RWPE2 (cell line): ENCODE data around the gene IDH3A.

Experiments
- ATAC-seq: fragments of 200-7000 bp; cut with Tn5 transposase; 3 replicates; pipeline ENCODE4 v1.9.1; 2021; ENCODE audit warnings: low read depth
- DNase-seq: peaks from one replicate; pipeline ENCODE4 v3.0.0-alpha.2; 2020; ENCODE audit warnings: low spot score
- H3K27ac ChIP-seq: fragments of 450-650 bp; 2 replicates; pipeline ENCODE4 v1.5.1; 2017; ENCODE audit warnings: mild to moderate bottlenecking; ENCODE audit not compliant: poor library complexity, severe bottlenecking
- H3K27me3 ChIP-seq: fragments of 250-450 bp; sonication (Bioruptor Pico); 2 replicates; pipeline ENCODE4 v1.5.1; 2021; ENCODE audit warnings: mild to moderate bottlenecking, moderate library complexity; ENCODE audit not compliant: insufficient read depth, poor library complexity, severe bottlenecking
- H3K36me3 ChIP-seq: fragments of 250-450 bp; sonication (Bioruptor Pico); 2 replicates; pipeline ENCODE4 v1.5.1; 2020; ENCODE audit warnings: low read depth, mild to moderate bottlenecking, moderate library complexity
- H3K4me1 ChIP-seq: fragments of 250-450 bp; sonication (Bioruptor Pico); 2 replicates; pipeline ENCODE4 v1.5.1; 2021; ENCODE audit warnings: mild to moderate bottlenecking, moderate library complexity; ENCODE audit not compliant: insufficient read depth, poor library complexity, severe bottlenecking
- H3K4me3 ChIP-seq: fragments of 250-450 bp; sonication (Bioruptor Pico); 2 replicates; pipeline ENCODE4 v1.5.1; 2021; ENCODE audit warnings: mild to moderate bottlenecking, moderate library complexity; ENCODE audit not compliant: severe bottlenecking
- H3K9me3 ChIP-seq: fragments of 250-450 bp; sonication (Bioruptor Pico); 2 replicates; pipeline ENCODE4 v1.5.1; 2021; ENCODE audit warnings: mild to moderate bottlenecking, moderate library complexity; ENCODE audit not compliant: severe bottlenecking
- TF ChIP-seq, protein P1 (sequence below): fragments of 450-650 bp; IDR thresholded peaks from one replicate; pipeline ENCODE4 v1.5.1; 2017; ENCODE audit warnings: mild to moderate bottlenecking, moderate library complexity; ENCODE audit not compliant: poor library complexity, severe bottlenecking

Gene IDH3A

DNA sequence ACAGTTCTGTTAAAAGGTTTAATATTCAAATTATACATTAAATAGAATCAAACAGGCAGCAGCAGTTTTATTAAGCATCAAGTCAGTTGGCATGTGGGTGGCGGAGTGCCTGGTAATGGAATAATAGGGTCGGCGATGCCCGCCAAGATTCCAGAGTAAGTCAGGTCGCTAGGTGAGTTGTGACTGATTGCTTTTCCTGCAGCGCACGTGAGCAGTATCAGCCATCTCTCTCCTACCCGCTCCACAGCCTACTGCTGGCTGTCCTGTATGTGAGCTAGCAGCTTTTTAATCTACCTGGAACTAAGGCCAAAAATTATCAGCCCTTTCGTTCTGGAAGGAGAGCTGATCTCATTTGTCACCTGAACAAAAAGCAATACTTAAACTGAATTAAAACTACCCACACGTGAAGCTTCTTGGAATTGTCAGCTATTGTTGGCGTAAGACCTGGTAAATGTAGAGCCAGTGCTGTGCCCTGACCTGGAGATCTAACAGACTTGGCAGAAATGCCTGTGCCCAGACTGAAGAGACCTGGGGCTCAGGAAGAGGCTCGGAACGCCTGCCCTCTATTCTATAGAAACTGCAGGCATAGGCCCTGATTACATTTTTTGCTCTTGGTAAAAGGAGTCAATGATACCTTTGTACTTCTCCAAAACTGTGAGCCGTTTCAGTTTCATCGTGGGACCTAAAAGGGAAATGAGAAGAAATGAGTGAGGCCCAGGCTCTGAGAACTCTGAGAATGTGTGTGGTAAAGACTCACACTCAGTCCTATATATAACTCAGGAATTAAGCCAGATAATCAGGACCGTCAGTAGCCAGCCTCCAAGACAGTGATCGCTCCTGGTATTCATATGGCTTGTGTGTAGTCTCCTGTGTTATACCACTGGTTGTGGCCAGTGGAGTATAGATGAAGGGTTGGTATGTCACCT is 21.9 kb downstream of the IDH3A start:
- Histone ChIP-seq H3K9me3 (no peaks in the 10 kb centered on the region), H3K27me3 (no peaks in the 10 kb centered on the region), H3K27ac (no peak overlapping the region), H3K4me3 (no peak overlapping the region), H3K4me1 (no peaks in the 10 kb centered on the region), H3K36me3 (peaks cover 54% of the 10 kb centered on the region)
- DNase-seq: no peak
- no peak for ATAC-seq
- TF ChIP-seq, protein P1, sequence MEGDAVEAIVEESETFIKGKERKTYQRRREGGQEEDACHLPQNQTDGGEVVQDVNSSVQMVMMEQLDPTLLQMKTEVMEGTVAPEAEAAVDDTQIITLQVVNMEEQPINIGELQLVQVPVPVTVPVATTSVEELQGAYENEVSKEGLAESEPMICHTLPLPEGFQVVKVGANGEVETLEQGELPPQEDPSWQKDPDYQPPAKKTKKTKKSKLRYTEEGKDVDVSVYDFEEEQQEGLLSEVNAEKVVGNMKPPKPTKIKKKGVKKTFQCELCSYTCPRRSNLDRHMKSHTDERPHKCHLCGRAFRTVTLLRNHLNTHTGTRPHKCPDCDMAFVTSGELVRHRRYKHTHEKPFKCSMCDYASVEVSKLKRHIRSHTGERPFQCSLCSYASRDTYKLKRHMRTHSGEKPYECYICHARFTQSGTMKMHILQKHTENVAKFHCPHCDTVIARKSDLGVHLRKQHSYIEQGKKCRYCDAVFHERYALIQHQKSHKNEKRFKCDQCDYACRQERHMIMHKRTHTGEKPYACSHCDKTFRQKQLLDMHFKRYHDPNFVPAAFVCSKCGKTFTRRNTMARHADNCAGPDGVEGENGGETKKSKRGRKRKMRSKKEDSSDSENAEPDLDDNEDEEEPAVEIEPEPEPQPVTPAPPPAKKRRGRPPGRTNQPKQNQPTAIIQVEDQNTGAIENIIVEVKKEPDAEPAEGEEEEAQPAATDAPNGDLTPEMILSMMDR: no peak

DNA sequence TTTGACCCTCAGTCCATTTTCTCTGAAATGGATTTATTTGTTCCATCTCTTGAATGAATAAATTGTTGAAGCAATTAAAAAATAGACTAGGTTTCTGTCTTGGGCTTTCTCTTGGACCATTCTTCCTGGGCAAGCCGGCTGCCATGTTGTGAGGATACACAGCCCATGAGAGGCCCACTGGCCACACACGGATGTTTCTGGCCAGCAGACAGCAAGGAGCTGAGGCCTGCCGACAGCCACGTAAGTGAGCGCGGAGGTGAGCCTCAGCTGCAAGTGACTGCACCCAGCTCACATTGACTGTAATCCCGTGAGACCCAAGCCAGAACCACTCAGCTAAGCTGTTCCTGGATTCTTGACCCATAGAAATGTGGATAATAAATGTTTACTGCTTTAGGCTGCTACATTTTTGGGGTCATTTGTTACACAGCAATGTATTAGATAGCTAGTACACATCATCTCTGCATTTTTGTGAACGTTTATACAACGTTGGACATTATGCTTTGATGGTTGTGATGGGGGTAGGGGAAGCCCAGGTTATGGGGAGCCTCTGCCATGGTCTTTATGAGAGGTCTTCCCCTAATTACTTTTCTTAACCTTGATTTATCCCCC is 22.8 kb downstream of the IDH3A start:
- ATAC-seq (no peak), DNase-seq (no peak)
- Histone ChIP-seq H3K27ac (no peak overlapping the region), H3K36me3 (peaks cover 45% of the 10 kb centered on the region), H3K9me3 (no peaks in the 10 kb centered on the region), H3K4me1 (no peaks in the 10 kb centered on the region), H3K4me3 (no peak overlapping the region), H3K27me3 (no peaks in the 10 kb centered on the region)
- TF ChIP-seq, protein P1: no peak

DNA sequence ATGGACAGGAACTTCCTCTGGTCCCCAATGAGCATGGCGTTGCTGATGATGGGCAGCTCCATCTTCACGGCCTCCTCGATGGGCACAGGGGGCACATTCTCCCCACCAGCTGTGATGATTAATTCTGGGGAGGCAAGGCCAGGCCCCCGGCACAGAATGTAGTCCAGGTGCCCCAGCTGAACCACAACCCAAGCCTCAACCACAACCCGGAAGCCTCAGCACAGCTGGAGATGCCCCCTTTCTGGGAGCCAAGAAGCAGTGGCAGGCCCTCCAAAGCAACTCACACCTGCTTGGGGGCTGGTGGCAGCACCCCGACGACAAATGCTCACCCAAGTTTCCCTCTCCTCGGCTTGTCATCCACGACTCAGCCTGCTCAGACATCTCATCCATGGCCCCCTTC is 25.2 kb downstream of the IDH3A start:
- Histone ChIP-seq H3K9me3 (no peaks in the 10 kb centered on the region), H3K27ac (no peak overlapping the region), H3K4me3 (no peak overlapping the region), H3K4me1 (no peaks in the 10 kb centered on the region), H3K27me3 (no peaks in the 10 kb centered on the region), H3K36me3 (peaks cover 23% of the 10 kb centered on the region)
- TF ChIP-seq, protein P1: no peak
- no peak; the same call in 2 of the 3 replicates for ATAC-seq
- no peak for DNase-seq

DNA sequence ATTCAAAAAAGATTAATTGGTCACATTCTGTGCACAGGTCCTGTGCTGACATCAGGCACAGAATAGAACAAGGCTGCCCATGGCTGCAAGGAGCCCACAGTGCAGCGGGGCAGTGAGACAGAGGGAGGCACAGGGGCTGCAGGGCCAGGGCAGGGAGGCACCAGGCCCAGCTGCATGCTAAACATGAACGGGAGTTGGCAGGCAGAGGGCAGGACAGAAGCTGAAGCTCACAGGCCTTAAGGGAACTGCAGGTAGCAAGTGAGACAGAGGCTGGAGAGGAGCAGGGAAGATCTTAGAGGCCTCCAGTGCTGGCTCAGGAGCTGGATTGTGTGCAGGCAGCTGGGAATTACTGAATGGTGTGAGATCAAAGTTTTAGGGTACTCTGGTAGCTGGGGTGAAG is 26.2 kb downstream of the IDH3A start:
- peak; percentile 44 for ATAC-seq
- TF ChIP-seq, protein P1: no peak
- Histone ChIP-seq H3K4me1 (no peaks in the 10 kb centered on the region), H3K27ac (no peak overlapping the region), H3K27me3 (no peaks in the 10 kb centered on the region), H3K4me3 (no peak overlapping the region), H3K9me3 (no peaks in the 10 kb centered on the region), H3K36me3 (peaks cover 16% of the 10 kb centered on the region)
- DNase-seq: no peak
